WERI-Rb-1 (cell line): Measurements from ENCODE around the gene LRBA.

Source experiments
- DNase-seq: peaks from one replicate; pipeline ENCODE4 v3.0.0-alpha.2; 2020
- H3K27ac ChIP-seq: fragments of 250-450 bp; sonication (Bioruptor Pico); 2 replicates; pipeline ENCODE4 v1.5.1; 2020; ENCODE audit warnings: mild to moderate bottlenecking, moderate library complexity
- H3K27me3 ChIP-seq: fragments of 250-450 bp; sonication (Bioruptor Pico); 2 replicates; pipeline ENCODE4 v1.5.1; 2021; ENCODE audit warnings: mild to moderate bottlenecking, low read depth, moderate library complexity; ENCODE audit not compliant: insufficient read depth, severe bottlenecking
- H3K36me3 ChIP-seq: fragments of 250-450 bp; sonication (Bioruptor Pico); 2 replicates; pipeline ENCODE4 v1.5.1; 2020; ENCODE audit warnings: mild to moderate bottlenecking, moderate library complexity
- H3K4me3 ChIP-seq: 2 replicates; pipeline ENCODE4 v1.5.1; 2011; ENCODE audit warnings: low read depth, mild to moderate bottlenecking, control low read depth, low read length
- H3K9me3 ChIP-seq: fragments of 250-450 bp; sonication (Bioruptor Pico); 2 replicates; pipeline ENCODE4 v1.5.1; 2021; ENCODE audit warnings: mild to moderate bottlenecking, moderate library complexity; ENCODE audit not compliant: severe bottlenecking
- CTCF ChIP-seq: IDR thresholded peaks from 2 replicates; pipeline ENCODE4 v1.5.1; 2011; ENCODE audit warnings: low read depth, mild to moderate bottlenecking, control low read depth, inconsistent platforms, low read length

LRBA gene

GRCh38 chr4:150782921-150783320, 232.2 kb downstream of the LRBA start:
- peak overlapping the region; percentile 16 for H3K27ac ChIP-seq
- no peaks in the 10 kb centered on the region for H3K27me3 ChIP-seq
- no peaks in the 10 kb centered on the region for H3K36me3 ChIP-seq
- TF ChIP-seq CTCF, result no peak
- DNase-seq, result peak; percentile 59
- H3K4me3 ChIP-seq, result no peak overlapping the region
- H3K9me3 ChIP-seq, result no peaks in the 10 kb centered on the region

- Histone ChIP-seq H3K9me3 (no peaks in the 10 kb centered on the region), H3K27me3 (no peaks in the 10 kb centered on the region), H3K27ac (peak overlapping the region; percentile 16; the same call in 1 of the 2 replicates), H3K4me3 (no peak overlapping the region), H3K36me3 (no peaks in the 10 kb centered on the region)
- no peak for TF ChIP-seq CTCF
- no peak for DNase-seq
Observed at GRCh38 chr4:150782311-150782710, 232.8 kb downstream of the LRBA start.

- Histone ChIP-seq H3K36me3 (no peaks in the 10 kb centered on the region), H3K27me3 (no peaks in the 10 kb centered on the region), H3K4me3 (no peak overlapping the region), H3K9me3 (no peaks in the 10 kb centered on the region), H3K27ac (peak overlapping the region; percentile 43)
- DNase-seq, result peak; percentile 92
- no peak for TF ChIP-seq CTCF
Observed at GRCh38 chr4:150781191-150781590, 233.9 kb downstream of the LRBA start.

- Histone ChIP-seq H3K27me3 (no peaks in the 10 kb centered on the region), H3K9me3 (no peaks in the 10 kb centered on the region), H3K36me3 (no peaks in the 10 kb centered on the region), H3K27ac (no peak overlapping the region), H3K4me3 (no peak overlapping the region)
- TF ChIP-seq CTCF, result no peak
- no peak for DNase-seq
Observed at GRCh38 chr4:150779707-150780106, 235.4 kb downstream of the LRBA start.

GRCh38 chr4:150773729-150774449, 241.2 kb downstream of the LRBA start:
- no peak overlapping the region for H3K27ac ChIP-seq
- no peak for DNase-seq
- H3K27me3 ChIP-seq, result no peaks in the 10 kb centered on the region

More at GRCh38 chr4:150773729-150774449, 241.2 kb downstream of the LRBA start:
- no peak for TF ChIP-seq CTCF
- no peak overlapping the region for H3K4me3 ChIP-seq
- no peaks in the 10 kb centered on the region for H3K36me3 ChIP-seq
- no peaks in the 10 kb centered on the region for H3K9me3 ChIP-seq
